Liver (tissue), 9 donors: ENCODE data around the gene TMEM205. TPM values are rescaled to one million over a fixed set of nuclear protein-coding genes. Genes with fewer than 3 reads are reported as not detected.

ENCODE experiments used
- DNase-seq: peaks from one replicate; pipeline ENCODE4 v3.0.0-alpha.2; 2017; ENCODE audit warnings: low spot score
- H3K27ac ChIP-seq, 2 donors: one replicate each; pipeline ENCODE4 v1.7.0; 2013; ENCODE audit warnings: inconsistent platforms in 2 of 2, low read length in 2 of 2, control low read depth in 1 of 2, low read depth in 1 of 2, mild to moderate bottlenecking in 1 of 2
- H3K27me3 ChIP-seq, 4 donors: one replicate each; pipeline versions ENCODE4 v1.6.1 to v1.7.0; 2013; ENCODE audit warnings: low read length in 3 of 4, inconsistent platforms in 1 of 4, mild to moderate bottlenecking in 1 of 4, moderate library complexity in 1 of 4; ENCODE audit not compliant: control insufficient read depth in 4 of 4, insufficient read depth in 4 of 4
- H3K36me3 ChIP-seq, 4 donors: one replicate each; pipeline versions ENCODE4 v1.6.1 to v1.7.0; 2013; ENCODE audit warnings: low read length in 3 of 4, mild to moderate bottlenecking in 3 of 4, low read depth in 1 of 4, moderate library complexity in 1 of 4; ENCODE audit not compliant: control insufficient read depth in 4 of 4, insufficient read depth in 3 of 4
- H3K4me1 ChIP-seq, 4 donors: one replicate each; pipeline versions ENCODE4 v1.6.1 to v1.7.0; 2013; ENCODE audit warnings: low read length in 3 of 4, mild to moderate bottlenecking in 3 of 4, moderate library complexity in 1 of 4; ENCODE audit not compliant: control insufficient read depth in 4 of 4, insufficient read depth in 4 of 4
- H3K4me3 ChIP-seq, 3 donors: one replicate each; pipeline versions ENCODE4 v1.6.1 to v1.7.0; 2013; ENCODE audit warnings: low read length in 3 of 3, control low read depth in 1 of 3, low read depth in 1 of 3, mild to moderate bottlenecking in 1 of 3
- H3K9ac ChIP-seq, 2 donors: one replicate each; pipeline ENCODE4 v1.7.0; 2013; ENCODE audit warnings: low read length in 2 of 2, mild to moderate bottlenecking in 2 of 2, moderate library complexity in 2 of 2, control low read depth in 1 of 2, low read depth in 1 of 2
- H3K9me3 ChIP-seq, 4 donors: one replicate each; pipeline versions ENCODE4 v1.6.1 to v1.7.0; 2013; ENCODE audit warnings: low read length in 3 of 4; ENCODE audit not compliant: control insufficient read depth in 4 of 4
- EGR1 ChIP-seq, 2 donors: IDR thresholded peaks; 2 replicates each; pipeline ENCODE4 v1.6.1; 2016 to 2018; ENCODE audit warnings: antibody characterized with exemption in 2 of 2, low read depth in 2 of 2
- FOXA1 ChIP-seq: IDR thresholded peaks from 2 replicates; pipeline ENCODE4 v1.6.1; 2016; ENCODE audit warnings: antibody characterized with exemption
- FOXA2 ChIP-seq: IDR thresholded peaks from 2 replicates; pipeline ENCODE4 v1.6.1; 2016; ENCODE audit warnings: antibody characterized with exemption
- GABPA ChIP-seq, 2 donors: IDR thresholded peaks in 1 of 2; conservative IDR thresholded peaks in 1 of 2; 2 replicates each; pipeline ENCODE4 v1.6.1; 2016; ENCODE audit warnings: antibody characterized with exemption in 2 of 2, mild to moderate bottlenecking in 1 of 2, moderate library complexity in 1 of 2
- HNF4A ChIP-seq, 2 donors: conservative IDR thresholded peaks; 2 replicates each; pipeline ENCODE4 v1.6.1; 2016; ENCODE audit warnings: antibody characterized with exemption in 2 of 2, mild to moderate bottlenecking in 2 of 2
- HNF4G ChIP-seq: IDR thresholded peaks from 2 replicates; pipeline ENCODE4 v1.6.1; 2016; ENCODE audit warnings: antibody characterized with exemption
- JUND ChIP-seq, 2 donors: IDR thresholded peaks; 2 replicates each; pipeline ENCODE4 v1.6.1; 2016; ENCODE audit warnings: antibody characterized with exemption in 2 of 2
- NR2F2 ChIP-seq: IDR thresholded peaks from 2 replicates; pipeline ENCODE4 v1.6.1; 2016; ENCODE audit warnings: antibody characterized with exemption
- RAD21 ChIP-seq, 2 donors: IDR thresholded peaks; 2 replicates each; pipeline ENCODE4 v1.6.1; 2016; ENCODE audit warnings: antibody characterized with exemption in 2 of 2, mild to moderate bottlenecking in 2 of 2
- RXRA ChIP-seq, 2 donors: IDR thresholded peaks; 2 replicates each; pipeline ENCODE4 v1.6.1; 2017 to 2018; ENCODE audit warnings: antibody characterized with exemption in 2 of 2, mild to moderate bottlenecking in 1 of 2
- SP1 ChIP-seq: IDR thresholded peaks from 2 replicates; pipeline ENCODE4 v1.6.1; 2018; ENCODE audit warnings: antibody characterized with exemption, mild to moderate bottlenecking
- TAF1 ChIP-seq: conservative IDR thresholded peaks from 2 replicates; pipeline ENCODE4 v1.6.1; 2016; ENCODE audit warnings: antibody characterized with exemption, mild to moderate bottlenecking
- YY1 ChIP-seq: IDR thresholded peaks from 2 replicates; pipeline ENCODE4 v1.6.1; 2016; ENCODE audit warnings: antibody characterized with exemption, mild to moderate bottlenecking
- WGBS: extraction: QIAGEN DNeasy Blood & Tissue Kit; methylation state at CpG from one replicate; pipeline ENCODE4 v1.1.7; 2013; 5-methylcytosine and 5-hydroxymethylcytosine counted together
- polyA plus RNA-seq, 2 donors: library from polyadenylated mRNA; stranded (reverse) in 1 of 2; unstranded in 1 of 2; fragments of 200-250 nt in 1 of 2; fragments of >200 nt in 1 of 2; fragmentation: Nextera tagmentation in 1 of 2; extraction: Ambion mirVana in 1 of 2; gene quantifications; one replicate each; pipeline versions ENCODE4 v1.2.1 to v1.2.3, GENCODE V29; 2013 to 2015
- total RNA-seq, 2 donors: library from RNA; depleted of rRNA; stranded (reverse); fragments of >200 nt; gene quantifications; one replicate each; pipeline ENCODE4 v1.2.3, GENCODE V29; 2014
- TF ChIP-seq, protein P1 (sequence below): IDR thresholded peaks from 2 replicates; pipeline ENCODE4 v1.6.1; 2016; ENCODE audit warnings: antibody characterized with exemption
- TF ChIP-seq, protein P2 (sequence below): IDR thresholded peaks from 2 replicates; pipeline ENCODE4 v1.6.1; 2016; ENCODE audit warnings: antibody characterized with exemption
- TF ChIP-seq, protein P3 (sequence below): fragments of 150-350 bp; IDR thresholded peaks from 2 replicates; pipeline ENCODE4 v1.5.1; 2017; ENCODE audit warnings: improper control_type of control experiment, low read depth, low read length; ENCODE audit not compliant: missing input control
- TF ChIP-seq, protein P4 (sequence below): IDR thresholded peaks from 2 replicates; pipeline ENCODE4 v1.6.1; 2016; ENCODE audit warnings: antibody characterized with exemption
- TF ChIP-seq, protein P5 (sequence below): IDR thresholded peaks from 2 replicates; pipeline ENCODE4 v1.6.1; 2016; ENCODE audit warnings: antibody characterized with exemption, mild to moderate bottlenecking
- donor health status: healthy.
- donor health status: healthy.
- donor health status: healthy.
- donor health status: healthy.
- donor health status: healthy.

Gene TMEM205
- total and polyA plus RNA-seq, 4 donors, result 110 to 410 (median 272) TPM

DNA sequence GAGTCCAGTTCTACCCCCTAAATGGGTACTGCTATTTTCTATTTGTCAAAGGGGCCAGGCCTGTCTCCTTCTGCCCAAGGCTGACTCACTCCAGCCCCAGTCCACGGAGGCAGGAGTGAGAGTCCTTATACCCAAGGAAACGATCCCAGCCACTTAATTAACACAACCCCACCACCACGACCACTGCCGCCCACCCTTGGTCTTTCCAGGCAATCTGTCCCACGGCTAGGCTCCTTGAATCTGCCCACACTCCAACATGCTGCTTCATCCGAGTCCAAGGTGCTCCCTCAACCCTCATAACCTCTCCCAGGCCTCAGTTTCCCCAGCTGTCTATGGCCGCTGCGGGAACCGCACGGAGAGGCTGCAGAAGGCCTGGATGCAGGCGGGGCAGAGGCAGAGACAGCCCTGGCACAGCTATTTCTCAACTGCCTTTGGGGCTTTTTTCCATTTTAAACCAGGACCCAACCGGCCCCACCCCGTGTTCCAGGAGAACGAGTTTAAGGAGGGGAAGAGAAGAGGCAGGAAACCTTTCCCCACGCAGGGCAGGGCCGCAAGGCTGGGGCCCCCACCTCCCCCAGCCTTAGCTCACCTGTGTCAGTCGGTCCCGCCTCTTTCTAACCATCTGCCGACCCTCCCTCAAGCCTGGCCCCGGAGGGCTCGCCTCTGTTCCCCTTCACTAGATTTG is 7.4 kb downstream of the TMEM205 start:
- H3K9me3 ChIP-seq, result no peaks in the 10 kb centered on the region
- no peak for DNase-seq
- no peaks in the 10 kb centered on the region for H3K27me3 ChIP-seq
- no peak overlapping the region for H3K9ac ChIP-seq
- peak overlapping the region in 2 of 3 donors; percentile 30 to 57 for H3K4me3 ChIP-seq
- 66% methylated on average over 21 of the region's 21 CpGs for WGBS
- H3K4me1 ChIP-seq, result peaks cover 0 to 8% (median 3%) of the 10 kb centered on the region in 4 donors
- H3K27ac ChIP-seq, result peak overlapping the region; percentile 41 to 60
- TF ChIP-seq, protein P1, sequence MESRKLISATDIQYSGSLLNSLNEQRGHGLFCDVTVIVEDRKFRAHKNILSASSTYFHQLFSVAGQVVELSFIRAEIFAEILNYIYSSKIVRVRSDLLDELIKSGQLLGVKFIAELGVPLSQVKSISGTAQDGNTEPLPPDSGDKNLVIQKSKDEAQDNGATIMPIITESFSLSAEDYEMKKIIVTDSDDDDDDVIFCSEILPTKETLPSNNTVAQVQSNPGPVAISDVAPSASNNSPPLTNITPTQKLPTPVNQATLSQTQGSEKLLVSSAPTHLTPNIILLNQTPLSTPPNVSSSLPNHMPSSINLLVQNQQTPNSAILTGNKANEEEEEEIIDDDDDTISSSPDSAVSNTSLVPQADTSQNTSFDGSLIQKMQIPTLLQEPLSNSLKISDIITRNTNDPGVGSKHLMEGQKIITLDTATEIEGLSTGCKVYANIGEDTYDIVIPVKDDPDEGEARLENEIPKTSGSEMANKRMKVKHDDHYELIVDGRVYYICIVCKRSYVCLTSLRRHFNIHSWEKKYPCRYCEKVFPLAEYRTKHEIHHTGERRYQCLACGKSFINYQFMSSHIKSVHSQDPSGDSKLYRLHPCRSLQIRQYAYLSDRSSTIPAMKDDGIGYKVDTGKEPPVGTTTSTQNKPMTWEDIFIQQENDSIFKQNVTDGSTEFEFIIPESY, result no peak
- TF ChIP-seq HNF4G, result no peak
- no peak for TF ChIP-seq NR2F2
- TF ChIP-seq FOXA1, result no peak
- no peak for TF ChIP-seq EGR1 (IDR thresholded peaks at IDR 0.05; ENCODE audit: low read depth in 2 of 2)
- no peak for TF ChIP-seq JUND (IDR thresholded peaks at IDR 0.05)
- no peak for TF ChIP-seq RAD21 (IDR thresholded peaks at IDR 0.05)
- no peak for TF ChIP-seq GABPA (IDR thresholded peaks at IDR 0.05 in 1 of 2, conservative IDR thresholded peaks at IDR 0.05 in 1 of 2)
- TF ChIP-seq, protein P2, sequence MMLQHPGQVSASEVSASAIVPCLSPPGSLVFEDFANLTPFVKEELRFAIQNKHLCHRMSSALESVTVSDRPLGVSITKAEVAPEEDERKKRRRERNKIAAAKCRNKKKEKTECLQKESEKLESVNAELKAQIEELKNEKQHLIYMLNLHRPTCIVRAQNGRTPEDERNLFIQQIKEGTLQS, result no peak
- TF ChIP-seq SP1, result no peak
- TF ChIP-seq YY1, result no peak
- TF ChIP-seq HNF4A (conservative IDR thresholded peaks at IDR 0.05), result no peak
- TF ChIP-seq, protein P3, sequence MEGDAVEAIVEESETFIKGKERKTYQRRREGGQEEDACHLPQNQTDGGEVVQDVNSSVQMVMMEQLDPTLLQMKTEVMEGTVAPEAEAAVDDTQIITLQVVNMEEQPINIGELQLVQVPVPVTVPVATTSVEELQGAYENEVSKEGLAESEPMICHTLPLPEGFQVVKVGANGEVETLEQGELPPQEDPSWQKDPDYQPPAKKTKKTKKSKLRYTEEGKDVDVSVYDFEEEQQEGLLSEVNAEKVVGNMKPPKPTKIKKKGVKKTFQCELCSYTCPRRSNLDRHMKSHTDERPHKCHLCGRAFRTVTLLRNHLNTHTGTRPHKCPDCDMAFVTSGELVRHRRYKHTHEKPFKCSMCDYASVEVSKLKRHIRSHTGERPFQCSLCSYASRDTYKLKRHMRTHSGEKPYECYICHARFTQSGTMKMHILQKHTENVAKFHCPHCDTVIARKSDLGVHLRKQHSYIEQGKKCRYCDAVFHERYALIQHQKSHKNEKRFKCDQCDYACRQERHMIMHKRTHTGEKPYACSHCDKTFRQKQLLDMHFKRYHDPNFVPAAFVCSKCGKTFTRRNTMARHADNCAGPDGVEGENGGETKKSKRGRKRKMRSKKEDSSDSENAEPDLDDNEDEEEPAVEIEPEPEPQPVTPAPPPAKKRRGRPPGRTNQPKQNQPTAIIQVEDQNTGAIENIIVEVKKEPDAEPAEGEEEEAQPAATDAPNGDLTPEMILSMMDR, result no peak
- TF ChIP-seq, protein P4, sequence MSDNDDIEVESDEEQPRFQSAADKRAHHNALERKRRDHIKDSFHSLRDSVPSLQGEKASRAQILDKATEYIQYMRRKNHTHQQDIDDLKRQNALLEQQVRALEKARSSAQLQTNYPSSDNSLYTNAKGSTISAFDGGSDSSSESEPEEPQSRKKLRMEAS, result no peak
- TF ChIP-seq RXRA (IDR thresholded peaks at IDR 0.05), result no peak
- TF ChIP-seq, protein P5, sequence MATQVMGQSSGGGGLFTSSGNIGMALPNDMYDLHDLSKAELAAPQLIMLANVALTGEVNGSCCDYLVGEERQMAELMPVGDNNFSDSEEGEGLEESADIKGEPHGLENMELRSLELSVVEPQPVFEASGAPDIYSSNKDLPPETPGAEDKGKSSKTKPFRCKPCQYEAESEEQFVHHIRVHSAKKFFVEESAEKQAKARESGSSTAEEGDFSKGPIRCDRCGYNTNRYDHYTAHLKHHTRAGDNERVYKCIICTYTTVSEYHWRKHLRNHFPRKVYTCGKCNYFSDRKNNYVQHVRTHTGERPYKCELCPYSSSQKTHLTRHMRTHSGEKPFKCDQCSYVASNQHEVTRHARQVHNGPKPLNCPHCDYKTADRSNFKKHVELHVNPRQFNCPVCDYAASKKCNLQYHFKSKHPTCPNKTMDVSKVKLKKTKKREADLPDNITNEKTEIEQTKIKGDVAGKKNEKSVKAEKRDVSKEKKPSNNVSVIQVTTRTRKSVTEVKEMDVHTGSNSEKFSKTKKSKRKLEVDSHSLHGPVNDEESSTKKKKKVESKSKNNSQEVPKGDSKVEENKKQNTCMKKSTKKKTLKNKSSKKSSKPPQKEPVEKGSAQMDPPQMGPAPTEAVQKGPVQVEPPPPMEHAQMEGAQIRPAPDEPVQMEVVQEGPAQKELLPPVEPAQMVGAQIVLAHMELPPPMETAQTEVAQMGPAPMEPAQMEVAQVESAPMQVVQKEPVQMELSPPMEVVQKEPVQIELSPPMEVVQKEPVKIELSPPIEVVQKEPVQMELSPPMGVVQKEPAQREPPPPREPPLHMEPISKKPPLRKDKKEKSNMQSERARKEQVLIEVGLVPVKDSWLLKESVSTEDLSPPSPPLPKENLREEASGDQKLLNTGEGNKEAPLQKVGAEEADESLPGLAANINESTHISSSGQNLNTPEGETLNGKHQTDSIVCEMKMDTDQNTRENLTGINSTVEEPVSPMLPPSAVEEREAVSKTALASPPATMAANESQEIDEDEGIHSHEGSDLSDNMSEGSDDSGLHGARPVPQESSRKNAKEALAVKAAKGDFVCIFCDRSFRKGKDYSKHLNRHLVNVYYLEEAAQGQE, result no peak
- TF ChIP-seq FOXA2, result no peak
- TF ChIP-seq TAF1, result no peak
- H3K36me3 ChIP-seq, result peaks cover 4 to 18% (median 7%) of the 10 kb centered on the region in 4 donors
